DND-41 (cell line): ENCODE results near the gene CENPB.
A peak's percentile ranks its signal among the peaks of the same experiment; 100 is the strongest.
"Not testable (repeated sequence)": the region's sequence is repeated elsewhere in the genome, so short reads cannot be mapped to it uniquely, and the experiment has no call there.

Source experiments
- ATAC-seq: fragments of 200-7000 bp; cut with Tn5 transposase; 3 replicates; pipeline ENCODE4 v1.9.1; 2021; ENCODE audit warnings: low read depth; ENCODE audit not compliant: insufficient read depth
- DNase-seq: peaks from one replicate; pipeline ENCODE4 v3.0.0-alpha.2; 2020
- H2AFZ ChIP-seq: 2 replicates; pipeline ENCODE4 v1.6.0; 2012; ENCODE audit warnings: low read depth, low read length
- H3K27ac ChIP-seq: 2 replicates; pipeline ENCODE4 v1.5.1; 2012; ENCODE audit warnings: low read length, inconsistent platforms
- H3K27me3 ChIP-seq: fragments of 200-600 bp; sonication (generic); 2 replicates; pipeline ENCODE4 v1.6.0; 2012; ENCODE audit warnings: low read length, mild to moderate bottlenecking, inconsistent platforms; ENCODE audit not compliant: insufficient read depth, poor library complexity
- H3K36me3 ChIP-seq: 2 replicates; pipeline ENCODE4 v1.5.1; 2012; ENCODE audit warnings: low read length, inconsistent platforms; ENCODE audit not compliant: insufficient read depth
- H3K4me1 ChIP-seq: 2 replicates; pipeline ENCODE4 v1.5.1; 2012; ENCODE audit warnings: mild to moderate bottlenecking, low read length; ENCODE audit not compliant: insufficient read depth
- H3K4me2 ChIP-seq: 2 replicates; pipeline ENCODE4 v1.6.0; 2012; ENCODE audit warnings: mild to moderate bottlenecking, moderate library complexity, low read length, inconsistent platforms; ENCODE audit not compliant: insufficient read depth
- H3K4me3 ChIP-seq, 2 experiments: fragments of 200-600 bp in 1 of 2; shearing (Covaris generic) in 1 of 2; 2 replicates each; pipeline ENCODE4 v1.5.1; 2012 to 2016; ENCODE audit warnings: inconsistent platforms in 2 of 2, low read length in 2 of 2, mild to moderate bottlenecking in 2 of 2, low read depth in 1 of 2, moderate library complexity in 1 of 2
- H3K79me2 ChIP-seq: 2 replicates; pipeline ENCODE4 v1.6.0; 2012; ENCODE audit warnings: low read length, inconsistent platforms; ENCODE audit not compliant: insufficient read depth
- H3K9ac ChIP-seq: 2 replicates; pipeline ENCODE4 v1.6.0; 2012; ENCODE audit warnings: low read depth, mild to moderate bottlenecking, inconsistent platforms, low read length, moderate library complexity
- H3K9me3 ChIP-seq: 2 replicates; pipeline ENCODE4 v1.5.1; 2012; ENCODE audit warnings: low read length, moderate library complexity, mild to moderate bottlenecking, inconsistent platforms; ENCODE audit not compliant: insufficient read depth, severe bottlenecking
- H4K20me1 ChIP-seq: 2 replicates; pipeline ENCODE4 v1.6.0; 2012; ENCODE audit warnings: low read length; ENCODE audit not compliant: insufficient read depth
- EZH2 ChIP-seq: IDR thresholded peaks from 3 replicates; pipeline ENCODE4 v1.6.1; 2012; ENCODE audit warnings: borderline replicate concordance, low read depth, mild to moderate bottlenecking, moderate library complexity, low read length, inconsistent platforms; ENCODE audit not compliant: severe bottlenecking
- TF ChIP-seq, protein P1 (sequence below): IDR thresholded peaks from 2 replicates; pipeline ENCODE4 v1.5.1; 2012; ENCODE audit warnings: borderline replicate concordance, low read length, moderate library complexity, mild to moderate bottlenecking; ENCODE audit not compliant: poor library complexity, severe bottlenecking; ENCODE audit errors: extremely low read depth

Gene CENPB, protein sequence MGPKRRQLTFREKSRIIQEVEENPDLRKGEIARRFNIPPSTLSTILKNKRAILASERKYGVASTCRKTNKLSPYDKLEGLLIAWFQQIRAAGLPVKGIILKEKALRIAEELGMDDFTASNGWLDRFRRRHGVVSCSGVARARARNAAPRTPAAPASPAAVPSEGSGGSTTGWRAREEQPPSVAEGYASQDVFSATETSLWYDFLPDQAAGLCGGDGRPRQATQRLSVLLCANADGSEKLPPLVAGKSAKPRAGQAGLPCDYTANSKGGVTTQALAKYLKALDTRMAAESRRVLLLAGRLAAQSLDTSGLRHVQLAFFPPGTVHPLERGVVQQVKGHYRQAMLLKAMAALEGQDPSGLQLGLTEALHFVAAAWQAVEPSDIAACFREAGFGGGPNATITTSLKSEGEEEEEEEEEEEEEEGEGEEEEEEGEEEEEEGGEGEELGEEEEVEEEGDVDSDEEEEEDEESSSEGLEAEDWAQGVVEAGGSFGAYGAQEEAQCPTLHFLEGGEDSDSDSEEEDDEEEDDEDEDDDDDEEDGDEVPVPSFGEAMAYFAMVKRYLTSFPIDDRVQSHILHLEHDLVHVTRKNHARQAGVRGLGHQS

GRCh38 chr20:3786665-3787323 lies at the start of gene CENPB:
TSS of gene CENPB (minus strand) at chr20:3786740. CDS start at chr20:3786483, 257 bp downstream.
- Histone ChIP-seq H3K4me3 (peak within 1 kb of the TSS; percentile 60 to 70), H2AFZ (peak within 1 kb of the TSS; percentile 79)
- peak; percentile 91 for DNase-seq

DNA sequence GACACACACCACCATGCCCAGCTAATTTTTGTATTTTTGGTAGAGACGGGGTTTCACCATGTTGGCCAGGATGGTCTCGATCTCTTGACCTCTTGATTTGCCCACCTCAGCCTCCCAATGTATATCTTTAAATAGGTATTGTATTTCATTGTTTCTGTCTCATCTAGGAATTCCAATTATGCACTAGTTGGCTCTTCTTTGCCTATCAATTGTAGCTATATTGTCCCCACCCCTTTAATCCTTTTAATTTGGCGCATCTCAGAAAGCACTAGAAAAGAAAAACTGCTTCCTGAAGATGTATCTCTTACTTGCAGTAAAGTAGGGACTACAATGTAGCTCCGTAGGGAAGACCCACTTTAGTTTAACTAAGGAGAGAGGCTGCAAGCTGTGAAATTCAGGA lies 49.6 kb upstream of the CENPB start:
- ATAC-seq (no peak), DNase-seq (no peak)
- H4K20me1 ChIP-seq = no peaks in the 10 kb centered on the region
- no peak overlapping the region for H3K9ac ChIP-seq
- TF ChIP-seq, protein P1, sequence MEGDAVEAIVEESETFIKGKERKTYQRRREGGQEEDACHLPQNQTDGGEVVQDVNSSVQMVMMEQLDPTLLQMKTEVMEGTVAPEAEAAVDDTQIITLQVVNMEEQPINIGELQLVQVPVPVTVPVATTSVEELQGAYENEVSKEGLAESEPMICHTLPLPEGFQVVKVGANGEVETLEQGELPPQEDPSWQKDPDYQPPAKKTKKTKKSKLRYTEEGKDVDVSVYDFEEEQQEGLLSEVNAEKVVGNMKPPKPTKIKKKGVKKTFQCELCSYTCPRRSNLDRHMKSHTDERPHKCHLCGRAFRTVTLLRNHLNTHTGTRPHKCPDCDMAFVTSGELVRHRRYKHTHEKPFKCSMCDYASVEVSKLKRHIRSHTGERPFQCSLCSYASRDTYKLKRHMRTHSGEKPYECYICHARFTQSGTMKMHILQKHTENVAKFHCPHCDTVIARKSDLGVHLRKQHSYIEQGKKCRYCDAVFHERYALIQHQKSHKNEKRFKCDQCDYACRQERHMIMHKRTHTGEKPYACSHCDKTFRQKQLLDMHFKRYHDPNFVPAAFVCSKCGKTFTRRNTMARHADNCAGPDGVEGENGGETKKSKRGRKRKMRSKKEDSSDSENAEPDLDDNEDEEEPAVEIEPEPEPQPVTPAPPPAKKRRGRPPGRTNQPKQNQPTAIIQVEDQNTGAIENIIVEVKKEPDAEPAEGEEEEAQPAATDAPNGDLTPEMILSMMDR = no peak
- TF ChIP-seq EZH2 = no peak
- no peak overlapping the region for H2AFZ ChIP-seq
- no peaks in the 10 kb centered on the region for H3K27me3 ChIP-seq
- H3K9me3 ChIP-seq = no peaks in the 10 kb centered on the region
- H3K36me3 ChIP-seq = no peaks in the 10 kb centered on the region
- H3K4me2 ChIP-seq = no peak overlapping the region
- H3K27ac ChIP-seq = no peak overlapping the region
- no peak overlapping the region for H3K4me3 ChIP-seq
- no peaks in the 10 kb centered on the region for H3K79me2 ChIP-seq
- H3K4me1 ChIP-seq = peaks cover 20% of the 10 kb centered on the region

More at GRCh38 chr20:3786665-3787323, at the start of gene CENPB:
- Histone ChIP-seq H4K20me1 (peaks cover 35% of the 10 kb centered on the region), H3K9ac (peak within 1 kb of the TSS; percentile 64), H3K36me3 (peaks cover 22% of the 10 kb centered on the region), H3K27ac (peak within 1 kb of the TSS; percentile 77), H3K9me3 (no peaks in the 10 kb centered on the region), H3K27me3 (no peaks in the 10 kb centered on the region), H3K4me2 (peak within 1 kb of the TSS; percentile 83), H3K4me1 (peaks cover 58% of the 10 kb centered on the region), H3K79me2 (peaks cover 44% of the 10 kb centered on the region)
- ATAC-seq = peak; percentile 91
- TF ChIP-seq EZH2 = no peak
- TF ChIP-seq, protein P1 = peak; percentile 80

GRCh38 chr20:3829891-3830290 lies 43.4 kb upstream of the CENPB start:
- H3K27me3 ChIP-seq, H3K9me3 ChIP-seq, H3K4me3 ChIP-seq, ATAC-seq, H3K79me2 ChIP-seq, H3K27ac ChIP-seq, H3K4me2 ChIP-seq, H3K9ac ChIP-seq, H3K4me1 ChIP-seq, H4K20me1 ChIP-seq, DNase-seq, H2AFZ ChIP-seq: not testable (repeated sequence)
- H3K36me3 ChIP-seq = peaks cover 20% of the 10 kb centered on the region

- Histone ChIP-seq H4K20me1 (no peaks in the 10 kb centered on the region), H3K36me3 (peaks cover 31% of the 10 kb centered on the region)
- DNase-seq = no peak
Measured at GRCh38 chr20:3828798-3829197, 42.3 kb upstream of the CENPB start.

More at GRCh38 chr20:3828798-3829197, 42.3 kb upstream of the CENPB start:
- H3K27ac ChIP-seq = no peak overlapping the region
- no peaks in the 10 kb centered on the region for H3K27me3 ChIP-seq
- no peak overlapping the region for H2AFZ ChIP-seq
- no peak overlapping the region for H3K4me3 ChIP-seq
- no peak for TF ChIP-seq EZH2
- TF ChIP-seq, protein P1 = no peak
- no peak for ATAC-seq
- no peaks in the 10 kb centered on the region for H3K9me3 ChIP-seq
- H3K4me2 ChIP-seq = no peak overlapping the region
- no peak overlapping the region for H3K9ac ChIP-seq
- no peaks in the 10 kb centered on the region for H3K79me2 ChIP-seq
- H3K4me1 ChIP-seq = no peaks in the 10 kb centered on the region
